Esophagus squamous epithelium (tissue), 4 donors: Measurements from ENCODE around the gene PFDN6.

Experiments used
- CTCF ChIP-seq, 6 experiments: fragments of 450-650 bp in 4 of 6; fragments of 200-600 bp in 2 of 6; sonication (generic) in 2 of 6; IDR thresholded peaks; one replicate each; pipeline ENCODE4 v1.5.1; 2016 to 2019; ENCODE audit warnings: antibody characterized with exemption in 6 of 6, mild to moderate bottlenecking in 4 of 6, moderate library complexity in 4 of 6
- POLR2A ChIP-seq, 4 donors: fragments of 450-650 bp; IDR thresholded peaks; one replicate each; pipeline ENCODE4 v1.6.1; 2017; ENCODE audit warnings: antibody characterized with exemption in 4 of 4, mild to moderate bottlenecking in 4 of 4, moderate library complexity in 3 of 4

- TF ChIP-seq POLR2A (IDR thresholded peaks at IDR 0.05) (no peak), CTCF (IDR thresholded peaks at IDR 0.05) (no peak)
Measured at GRCh38 chr6:33249732-33250630, 39.4 kb upstream of the PFDN6 start.
